Hepatocyte (in vitro differentiated cells): ENCODE data around the gene ZDHHC7. TPM values are rescaled to one million over a fixed set of nuclear protein-coding genes. Genes with fewer than 3 reads are reported as not detected.

Source experiments
- DNase-seq: peaks from one replicate; pipeline ENCODE4 v3.0.0-alpha.2; 2016; ENCODE audit warnings: low spot score
- H2AFZ ChIP-seq: fragments of 200-600 bp; sonication (generic); 2 replicates; pipeline ENCODE4 v1.6.0; 2016; ENCODE audit warnings: antibody characterized with exemption, mild to moderate bottlenecking
- H3K27ac ChIP-seq: fragments of 200-600 bp; sonication (generic); 2 replicates; pipeline ENCODE4 v1.5.1; 2016; ENCODE audit warnings: mild to moderate bottlenecking
- H3K27me3 ChIP-seq: fragments of 200-600 bp; sonication (generic); 2 replicates; pipeline ENCODE4 v1.6.1; 2016
- H3K36me3 ChIP-seq: fragments of 200-600 bp; sonication (generic); replicated peaks from 2 replicates; pipeline ENCODE4 v1.5.1; 2016; ENCODE audit warnings: low read depth; ENCODE audit not compliant: insufficient read depth
- H3K4me1 ChIP-seq: fragments of 200-600 bp; sonication (generic); 2 replicates; pipeline ENCODE4 v1.5.1; 2016; ENCODE audit warnings: mild to moderate bottlenecking, moderate library complexity; ENCODE audit not compliant: insufficient read depth
- H3K4me2 ChIP-seq: fragments of 200-600 bp; sonication (generic); 2 replicates; pipeline ENCODE4 v1.6.0; 2016
- H3K4me3 ChIP-seq: fragments of 200-600 bp; sonication (generic); 2 replicates; pipeline ENCODE4 v1.5.1; 2016; ENCODE audit warnings: mild to moderate bottlenecking
- H3K79me2 ChIP-seq: fragments of 200-600 bp; sonication (generic); 2 replicates; pipeline ENCODE4 v1.6.0; 2017; ENCODE audit warnings: mild to moderate bottlenecking
- H3K9me2 ChIP-seq: fragments of 200-600 bp; sonication (generic); replicated peaks from 2 replicates; pipeline ENCODE4 v1.6.0; 2017; ENCODE audit warnings: mild to moderate bottlenecking; ENCODE audit not compliant: insufficient read depth
- H3K9me3 ChIP-seq: fragments of 200-600 bp; sonication (generic); 2 replicates; pipeline ENCODE4 v1.5.1; 2016; ENCODE audit warnings: low read depth, mild to moderate bottlenecking
- H4K20me1 ChIP-seq: fragments of 200-600 bp; sonication (generic); 2 replicates; pipeline ENCODE4 v1.6.0; 2016; ENCODE audit warnings: mild to moderate bottlenecking; ENCODE audit not compliant: insufficient read depth, poor library complexity, severe bottlenecking
- CTCF ChIP-seq: fragments of 200-600 bp; sonication (generic); IDR thresholded peaks from 2 replicates; pipeline ENCODE4 v1.5.1; 2016; ENCODE audit warnings: antibody characterized with exemption, mild to moderate bottlenecking; ENCODE audit not compliant: poor library complexity
- EZH2 ChIP-seq: fragments of 200-600 bp; sonication (generic); IDR thresholded peaks from 2 replicates; pipeline ENCODE4 v1.6.1; 2016; ENCODE audit warnings: antibody characterized with exemption, mild to moderate bottlenecking, borderline replicate concordance
- EZH2phosphoT487 ChIP-seq: fragments of 200-600 bp; sonication (generic); IDR thresholded peaks from one replicate; pipeline ENCODE4 v1.6.1; 2018; ENCODE audit warnings: antibody characterized with exemption, mild to moderate bottlenecking, low read depth, moderate library complexity; ENCODE audit not compliant: unreplicated experiment, severe bottlenecking
- WGBS: methylation state at CpG from one replicate; pipeline ENCODE4 v1.1.6; 2016; ENCODE audit warnings: low lambda C conversion rate; ENCODE audit errors: missing lambda C conversion rate; 5-methylcytosine and 5-hydroxymethylcytosine counted together
- polyA plus RNA-seq: library from polyadenylated mRNA; unstranded; fragments of >200 nt; fragmentation: Nextera tagmentation; extraction: Ambion mirVana; gene quantifications from 2 replicates; pipeline ENCODE4 v1.2.1, GENCODE V29; 2016
- total RNA-seq: library from RNA; depleted of rRNA; stranded (reverse); fragments of >200 nt; gene quantifications from 2 replicates; pipeline ENCODE4 v1.2.3, GENCODE V29; 2014

The ZDHHC7 gene
- total and polyA plus RNA-seq, 2 experiments from 2014 or later, result 51.4 to 65.2 TPM

- H4K20me1 ChIP-seq, result no peaks in the 10 kb centered on the region
- H3K27ac ChIP-seq, result no peak overlapping the region
- H3K27me3 ChIP-seq, result no peaks in the 10 kb centered on the region
- H3K79me2 ChIP-seq, result no peaks in the 10 kb centered on the region
- H3K4me3 ChIP-seq, result no peak overlapping the region
- TF ChIP-seq CTCF, result no peak
- TF ChIP-seq EZH2phosphoT487, result no peak
- TF ChIP-seq EZH2, result no peak
- no peak overlapping the region for H2AFZ ChIP-seq
- H3K4me1 ChIP-seq, result peaks cover 3% of the 10 kb centered on the region
- WGBS, result 90% methylated on average over 36 of the region's 36 CpGs
- H3K9me2 ChIP-seq, result no peaks in the 10 kb centered on the region
- no peak overlapping the region for H3K4me2 ChIP-seq
- DNase-seq, result no peak
- no peaks in the 10 kb centered on the region for H3K9me3 ChIP-seq
- no peaks in the 10 kb centered on the region for H3K36me3 ChIP-seq
Measured at GRCh38 chr16:84929421-84930297, 81.7 kb downstream of the ZDHHC7 start.

GRCh38 chr16:84928679-84929420 is 82.5 kb downstream of the ZDHHC7 start:
- Histone ChIP-seq H3K27me3 (no peaks in the 10 kb centered on the region), H3K79me2 (no peaks in the 10 kb centered on the region), H4K20me1 (no peaks in the 10 kb centered on the region), H3K36me3 (no peaks in the 10 kb centered on the region), H3K4me2 (no peak overlapping the region), H3K27ac (no peak overlapping the region), H3K9me3 (no peaks in the 10 kb centered on the region), H3K9me2 (no peaks in the 10 kb centered on the region), H2AFZ (no peak overlapping the region), H3K4me3 (no peak overlapping the region), H3K4me1 (peaks cover 3% of the 10 kb centered on the region)
- DNase-seq, result peak; percentile 43
- WGBS, result 66% methylated on average over 16 of the region's 16 CpGs
- TF ChIP-seq CTCF (no peak), EZH2 (no peak), EZH2phosphoT487 (no peak)

- H3K4me3 ChIP-seq, result no peak overlapping the region
- H2AFZ ChIP-seq, result no peak overlapping the region
- no peaks in the 10 kb centered on the region for H3K79me2 ChIP-seq
- no peak for TF ChIP-seq CTCF
- no peak for TF ChIP-seq EZH2
- TF ChIP-seq EZH2phosphoT487, result no peak
- no peak overlapping the region for H3K27ac ChIP-seq
- H3K27me3 ChIP-seq, result no peaks in the 10 kb centered on the region
- no peak for DNase-seq
- H3K9me2 ChIP-seq, result no peaks in the 10 kb centered on the region
- no peak overlapping the region for H3K4me2 ChIP-seq
- no peaks in the 10 kb centered on the region for H4K20me1 ChIP-seq
- H3K36me3 ChIP-seq, result no peaks in the 10 kb centered on the region
- WGBS, result 89% methylated on average over 33 of the region's 34 CpGs
- H3K9me3 ChIP-seq, result no peaks in the 10 kb centered on the region
- H3K4me1 ChIP-seq, result peaks cover 5% of the 10 kb centered on the region
Measured at GRCh38 chr16:84927621-84928591, 83.4 kb downstream of the ZDHHC7 start.
